Measurements from ENCODE around the gene LVRN.
"Not testable (repeated sequence)": the region's sequence is repeated elsewhere in the genome, so short reads cannot be mapped to it uniquely, and the experiment has no call there.

Gene LVRN, protein sequence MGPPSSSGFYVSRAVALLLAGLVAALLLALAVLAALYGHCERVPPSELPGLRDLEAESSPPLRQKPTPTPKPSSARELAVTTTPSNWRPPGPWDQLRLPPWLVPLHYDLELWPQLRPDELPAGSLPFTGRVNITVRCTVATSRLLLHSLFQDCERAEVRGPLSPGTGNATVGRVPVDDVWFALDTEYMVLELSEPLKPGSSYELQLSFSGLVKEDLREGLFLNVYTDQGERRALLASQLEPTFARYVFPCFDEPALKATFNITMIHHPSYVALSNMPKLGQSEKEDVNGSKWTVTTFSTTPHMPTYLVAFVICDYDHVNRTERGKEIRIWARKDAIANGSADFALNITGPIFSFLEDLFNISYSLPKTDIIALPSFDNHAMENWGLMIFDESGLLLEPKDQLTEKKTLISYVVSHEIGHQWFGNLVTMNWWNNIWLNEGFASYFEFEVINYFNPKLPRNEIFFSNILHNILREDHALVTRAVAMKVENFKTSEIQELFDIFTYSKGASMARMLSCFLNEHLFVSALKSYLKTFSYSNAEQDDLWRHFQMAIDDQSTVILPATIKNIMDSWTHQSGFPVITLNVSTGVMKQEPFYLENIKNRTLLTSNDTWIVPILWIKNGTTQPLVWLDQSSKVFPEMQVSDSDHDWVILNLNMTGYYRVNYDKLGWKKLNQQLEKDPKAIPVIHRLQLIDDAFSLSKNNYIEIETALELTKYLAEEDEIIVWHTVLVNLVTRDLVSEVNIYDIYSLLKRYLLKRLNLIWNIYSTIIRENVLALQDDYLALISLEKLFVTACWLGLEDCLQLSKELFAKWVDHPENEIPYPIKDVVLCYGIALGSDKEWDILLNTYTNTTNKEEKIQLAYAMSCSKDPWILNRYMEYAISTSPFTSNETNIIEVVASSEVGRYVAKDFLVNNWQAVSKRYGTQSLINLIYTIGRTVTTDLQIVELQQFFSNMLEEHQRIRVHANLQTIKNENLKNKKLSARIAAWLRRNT

DNA sequence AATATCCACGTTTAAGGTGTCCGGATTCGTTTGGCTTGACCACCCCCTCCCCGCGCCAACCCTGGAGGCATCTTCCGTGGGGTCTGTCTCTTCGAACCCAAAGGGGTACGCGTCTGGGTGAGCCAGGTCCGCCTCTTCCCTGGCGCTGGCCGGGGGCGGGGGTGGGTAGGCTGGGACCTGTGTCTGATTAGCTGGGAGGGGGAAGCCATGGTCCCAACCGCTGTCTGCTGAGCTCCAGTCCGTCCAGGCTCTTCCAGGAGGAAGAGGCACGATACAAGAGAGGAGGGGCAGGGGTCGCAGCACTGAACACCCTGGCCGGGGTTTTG is at the start of gene LVRN:
Gene LVRN (plus strand): TSS at position 237 of the 326 bp plus-strand sequence. CDS start 143 bp downstream, outside the sequence.
- no peak for DNase-seq (ENCODE audit: low read depth, low spot score)

DNA sequence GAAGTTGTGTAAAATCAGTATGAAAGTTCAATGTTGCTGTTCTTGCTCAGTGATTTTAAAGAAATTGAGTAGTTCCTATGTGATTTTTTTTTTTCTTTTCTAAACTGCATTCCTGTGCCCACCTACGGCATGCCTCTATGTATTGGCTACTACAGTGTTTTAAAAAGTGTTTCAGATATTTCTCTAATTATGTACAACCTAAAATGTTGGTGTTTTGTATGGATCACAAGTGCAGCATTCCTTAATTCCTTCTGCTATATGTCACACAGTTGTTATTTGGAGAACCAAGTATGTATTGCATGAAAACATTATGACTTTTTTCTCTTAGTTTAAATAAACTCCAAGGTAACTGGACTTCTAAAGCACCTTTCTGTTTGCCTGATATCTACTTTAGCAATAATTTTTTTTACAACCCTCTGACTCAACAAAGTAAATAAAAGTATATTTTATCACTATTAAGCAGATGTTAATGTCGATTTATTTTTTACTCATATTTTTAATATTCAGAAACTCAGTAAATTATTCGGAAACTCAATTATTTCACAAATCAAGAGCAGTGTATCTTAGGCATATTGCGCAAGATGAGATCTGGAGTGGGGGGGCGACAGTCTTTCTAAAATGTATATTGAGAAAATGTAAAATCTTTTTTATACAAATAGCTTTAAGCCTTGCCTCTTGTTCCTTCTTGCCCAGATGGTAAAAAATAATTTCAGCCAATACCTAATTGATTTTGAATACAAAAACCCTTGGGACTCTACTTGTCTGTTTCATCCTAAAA is 48.5 kb upstream of the LVRN start:
- not testable (repeated sequence) for DNase-seq (ENCODE audit: low read depth, low spot score)

DNA sequence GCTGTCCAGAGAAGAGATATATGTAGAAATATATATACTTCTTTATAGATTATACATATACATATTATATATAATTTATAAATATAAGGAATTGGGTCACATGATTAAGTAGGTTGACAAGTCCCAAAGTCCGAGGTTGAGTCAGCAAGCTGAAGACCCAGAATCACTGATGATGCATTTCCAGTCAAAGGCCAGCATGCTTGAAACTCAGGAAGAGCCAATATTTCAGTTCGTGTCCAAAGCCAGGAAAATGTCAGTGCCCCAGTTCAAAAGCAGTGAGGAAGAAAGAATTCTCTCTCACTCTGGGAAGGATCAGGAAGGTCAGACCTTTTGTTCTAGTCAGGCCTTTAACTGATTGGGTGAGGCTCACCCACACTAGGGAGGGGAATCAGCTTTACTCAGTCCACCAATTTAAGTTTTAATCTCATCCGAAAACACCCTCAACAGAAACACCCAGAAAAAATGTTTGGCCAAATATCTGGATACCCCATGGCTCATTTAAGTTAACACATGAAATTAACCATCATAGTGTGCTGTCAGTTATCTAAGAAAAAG is 42.0 kb upstream of the LVRN start:
- DNase-seq (ENCODE audit: low read depth, low spot score), result no peak

DNA sequence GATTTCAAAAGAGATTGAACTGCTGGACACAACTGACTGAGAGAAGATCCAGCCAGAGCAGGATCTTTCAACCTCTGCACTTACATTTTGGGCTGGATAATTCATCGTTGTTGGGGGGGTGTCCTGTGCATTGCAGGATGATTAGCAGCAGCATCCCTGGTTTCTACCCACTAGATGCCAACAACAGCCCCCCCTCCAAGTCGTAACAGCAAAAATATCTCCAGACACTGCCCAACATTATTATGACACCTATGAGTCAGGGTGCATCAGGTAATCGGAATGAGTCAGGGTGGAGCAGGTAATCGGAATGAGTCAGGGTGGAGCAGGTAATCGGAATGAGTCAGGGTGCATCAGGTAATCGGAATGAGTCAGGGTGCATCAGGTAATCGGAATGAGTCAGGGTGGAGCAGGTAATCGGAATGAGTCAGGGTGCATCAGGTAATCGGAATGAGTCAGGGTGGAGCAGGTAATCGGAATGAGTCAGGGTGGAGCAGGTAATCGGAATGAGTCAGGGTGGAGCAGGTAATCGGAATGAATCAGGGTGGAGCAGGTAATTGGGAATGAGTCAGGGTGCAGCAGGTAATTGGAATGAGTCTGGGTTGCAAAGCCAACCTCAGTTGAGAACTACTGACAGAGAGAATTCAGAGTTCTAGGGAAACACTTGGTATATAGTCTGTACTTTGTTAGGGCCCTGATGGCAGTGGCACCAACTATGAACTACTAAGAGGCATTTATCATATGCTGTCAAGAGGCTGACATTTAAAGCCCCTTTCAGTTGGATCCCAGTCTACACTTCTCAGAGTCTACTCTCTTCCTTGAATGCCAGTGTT is 33.5 kb upstream of the LVRN start:
- not testable (repeated sequence) for DNase-seq (ENCODE audit: low read depth, low spot score)

DNA sequence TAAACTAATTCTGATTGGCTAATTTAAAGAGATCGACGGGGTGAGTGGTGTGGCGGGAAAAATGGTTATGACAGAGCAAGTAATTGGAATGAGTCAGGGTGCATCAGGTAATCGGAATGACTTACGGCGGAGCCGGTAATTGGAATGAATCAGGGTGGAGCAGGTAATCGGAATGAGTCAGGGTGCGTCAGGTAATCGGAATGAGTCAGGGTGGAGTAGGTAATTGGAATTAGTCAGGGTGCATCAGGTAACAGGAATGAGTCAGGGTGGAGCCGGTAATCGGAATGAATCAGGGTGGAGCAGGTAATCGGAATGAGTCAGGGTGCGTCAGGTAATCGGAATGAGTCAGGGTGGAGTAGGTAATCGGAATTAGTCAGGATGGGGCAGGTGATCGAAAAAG is 32.1 kb upstream of the LVRN start:
- DNase-seq (ENCODE audit: low read depth, low spot score), result not testable (repeated sequence)

DNA sequence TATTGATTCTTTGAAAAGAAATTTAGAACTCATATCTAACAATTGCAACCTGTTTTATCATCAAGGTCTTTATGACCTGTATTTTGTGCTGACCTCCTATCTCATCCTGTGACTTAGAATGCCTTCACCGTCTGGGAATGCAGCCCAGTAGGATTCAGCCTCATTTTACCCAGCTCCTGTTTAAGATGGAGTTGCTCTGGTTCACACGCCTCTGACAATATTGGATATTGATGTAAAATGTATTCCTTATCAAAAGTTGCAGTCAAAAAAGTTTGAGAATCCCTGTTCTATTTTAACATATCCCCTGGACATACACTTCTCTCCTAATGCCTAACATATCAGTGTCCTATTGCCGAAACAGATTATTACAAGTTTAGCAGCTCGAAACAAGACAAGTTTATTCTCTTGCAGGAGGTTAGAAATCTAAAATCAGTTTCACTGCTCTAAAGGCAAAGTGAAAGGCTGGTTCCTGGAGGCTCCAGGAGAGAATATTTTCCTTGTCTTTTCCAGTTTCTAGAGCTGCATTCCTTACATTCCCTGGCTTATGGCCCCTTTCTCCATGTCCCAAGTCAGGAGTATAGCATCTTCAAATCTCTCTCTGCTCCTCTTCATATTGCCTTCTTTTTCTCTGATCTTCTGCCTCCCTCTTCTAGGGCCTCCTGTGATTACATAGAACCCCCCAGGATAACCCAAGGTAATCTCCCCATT is 31.5 kb upstream of the LVRN start:
- DNase-seq (ENCODE audit: low read depth, low spot score), result no peak

DNA sequence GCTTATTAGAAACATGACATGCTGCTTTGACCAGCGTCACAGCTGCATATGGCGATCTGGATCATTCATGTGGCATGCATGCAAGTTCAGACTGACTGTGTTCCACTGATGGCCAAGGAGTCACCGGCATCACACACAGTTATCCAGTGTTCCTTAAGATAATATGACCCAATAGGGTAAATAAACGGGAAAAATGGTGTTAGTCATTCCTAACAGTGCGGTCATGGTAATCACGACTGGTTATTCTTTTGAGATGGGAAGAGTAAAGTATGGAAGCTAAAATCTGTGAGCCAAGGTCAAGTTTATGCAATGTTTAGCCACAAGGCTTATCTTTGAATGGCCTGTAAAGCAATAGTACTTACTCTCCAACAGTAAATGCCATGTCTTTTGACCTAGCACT is 29.3 kb upstream of the LVRN start:
- no peak for DNase-seq (ENCODE audit: low read depth, low spot score)

DNA sequence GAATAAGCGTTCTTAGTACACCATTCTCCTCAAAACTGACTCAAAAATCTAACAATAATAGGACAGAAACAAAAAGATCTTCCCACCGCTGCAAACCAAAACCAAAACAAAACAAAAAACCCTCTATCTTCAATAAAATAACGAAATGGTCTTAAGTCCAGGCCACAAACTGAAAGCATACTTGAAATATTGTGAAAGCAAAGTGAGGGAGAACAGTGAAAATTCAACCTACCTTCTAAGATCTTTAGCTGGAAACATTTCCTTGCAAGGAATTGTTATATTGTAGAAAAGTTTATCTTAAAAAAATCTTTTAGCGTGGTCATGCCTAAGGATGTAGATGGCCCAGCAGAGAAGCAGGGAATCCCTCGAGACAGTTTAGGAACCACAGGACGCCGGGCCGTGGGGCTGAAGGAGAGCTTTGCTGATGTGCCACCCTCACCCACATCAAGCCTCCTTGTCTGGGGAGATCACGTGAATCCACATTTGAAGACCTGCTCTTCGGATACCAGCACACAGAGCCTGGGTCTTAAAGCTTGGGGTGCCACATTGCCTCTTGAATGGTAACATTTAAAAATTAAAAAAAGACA is 27.8 kb upstream of the LVRN start:
- no peak for DNase-seq (ENCODE audit: low read depth, low spot score)

DNA sequence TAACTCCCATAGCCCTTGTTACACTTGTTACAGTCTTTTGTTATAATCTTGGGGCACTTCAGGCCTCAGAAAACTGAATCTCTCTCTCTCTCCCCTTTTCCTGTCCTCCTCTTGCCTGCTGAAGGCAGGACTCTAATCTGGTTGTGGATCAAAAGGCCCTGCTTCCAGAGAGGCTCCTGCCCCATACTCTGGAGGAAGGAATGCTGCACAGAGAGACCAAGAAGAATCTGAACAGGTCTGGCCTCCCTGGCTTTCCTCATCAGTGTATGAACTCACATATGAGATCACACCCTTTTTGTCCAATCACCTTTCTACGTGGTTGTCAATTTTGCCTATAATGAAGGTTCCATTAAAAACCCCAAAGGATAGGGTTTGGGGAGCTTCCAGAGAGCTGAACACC is 26.2 kb upstream of the LVRN start:
- no peak for DNase-seq (ENCODE audit: low read depth, low spot score)

DNA sequence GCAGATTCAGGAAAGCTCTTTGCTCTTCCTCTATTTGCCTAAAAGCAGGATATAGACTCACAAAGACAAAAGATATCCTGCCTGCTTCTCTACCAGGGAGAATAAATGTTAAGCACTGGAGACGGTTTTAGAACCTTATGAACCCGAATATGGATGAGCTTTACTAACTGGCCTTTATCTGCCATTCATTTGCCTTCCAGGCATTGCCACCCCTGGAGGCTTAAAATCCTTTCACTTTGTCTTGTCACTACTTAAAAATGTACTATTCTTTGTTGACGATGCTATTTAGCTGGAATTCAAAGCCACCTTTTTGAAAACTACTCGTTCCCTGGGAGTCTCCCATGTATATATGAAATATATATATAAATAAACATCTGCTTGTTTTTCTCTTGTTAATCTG is 23.2 kb upstream of the LVRN start:
- DNase-seq (ENCODE audit: low read depth, low spot score), result no peak

DNA sequence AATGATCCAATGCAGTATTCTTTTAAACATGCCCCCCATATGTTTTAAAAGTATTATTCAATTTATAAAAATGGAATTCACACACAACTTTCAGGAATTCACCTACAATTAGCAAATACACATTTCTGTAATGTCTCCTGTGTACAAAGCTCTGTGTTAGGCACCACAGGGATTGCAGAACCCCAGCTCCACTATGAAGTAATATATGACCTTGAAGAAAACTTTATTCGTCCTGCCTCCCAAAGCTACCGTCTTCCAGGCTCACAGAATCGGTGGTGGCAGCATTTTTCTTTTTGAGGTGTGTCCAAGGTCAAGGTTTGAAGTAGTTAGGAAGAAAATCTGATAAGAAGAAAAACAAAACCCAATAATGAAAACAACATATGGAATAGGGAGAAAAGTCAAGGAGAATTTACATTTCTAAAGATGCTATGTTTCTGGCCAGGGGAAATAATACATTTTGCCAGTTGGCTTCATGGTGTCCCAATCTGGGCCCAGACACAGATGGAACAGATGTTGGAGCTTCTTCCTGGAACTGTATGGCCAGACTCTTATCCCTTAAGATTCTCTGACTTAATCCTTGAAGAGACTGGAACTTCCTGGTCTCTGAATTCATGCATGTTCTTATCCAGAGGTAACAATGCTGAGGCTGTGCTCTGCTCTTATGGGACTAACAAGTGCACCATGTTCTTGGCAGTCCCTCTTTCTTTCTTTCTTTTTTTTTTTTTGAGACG is 22.0 kb upstream of the LVRN start:
- no peak for DNase-seq (ENCODE audit: low read depth, low spot score)

DNA sequence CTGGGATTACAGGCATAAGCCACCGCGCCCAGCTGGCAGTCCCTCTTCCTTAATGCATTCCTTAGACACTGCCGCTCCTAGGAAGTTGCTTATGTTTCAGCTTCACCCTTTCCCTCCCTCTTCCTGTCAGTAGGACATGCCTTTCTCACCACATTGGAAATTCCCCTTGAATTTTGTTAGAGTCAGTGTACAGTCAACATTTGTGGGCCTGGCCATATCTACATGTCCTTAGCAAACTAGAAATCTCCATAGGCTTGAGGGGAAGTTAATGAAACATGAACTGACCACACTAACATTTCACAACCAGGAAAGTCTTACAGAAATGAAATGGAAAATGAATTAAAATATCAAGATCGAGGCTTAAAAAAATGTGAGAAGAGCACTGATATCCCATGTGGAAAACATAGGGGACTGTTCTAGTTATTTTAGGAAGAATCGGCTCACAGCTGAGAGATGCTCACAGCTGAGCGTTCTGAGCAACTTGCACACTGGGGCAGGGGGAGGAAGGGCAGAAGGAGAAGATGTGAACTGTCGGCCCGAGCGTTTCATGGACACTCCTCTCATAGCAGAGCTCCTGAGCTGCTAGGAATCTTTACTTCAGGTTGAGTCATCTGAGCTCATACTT is 21.1 kb upstream of the LVRN start:
- no peak for DNase-seq (ENCODE audit: low read depth, low spot score)

DNA sequence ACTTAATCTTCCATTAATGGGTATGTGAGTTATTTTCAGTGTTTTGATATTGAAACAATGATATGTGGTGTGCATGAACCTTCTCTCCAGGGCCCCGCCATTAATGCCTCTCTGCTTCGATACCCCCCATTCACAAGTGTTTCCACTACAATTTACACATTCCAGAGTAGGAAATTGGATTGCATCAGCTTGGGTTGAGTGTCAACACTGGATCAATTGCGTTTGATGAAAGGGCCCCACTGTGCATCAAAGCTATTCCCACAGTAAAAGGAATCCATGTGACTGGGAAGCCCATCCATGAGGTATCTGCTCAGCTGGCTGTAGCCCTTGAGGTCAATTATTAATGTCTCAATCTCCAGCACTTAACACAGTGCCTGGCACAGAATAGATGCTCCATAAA is 17.8 kb upstream of the LVRN start:
- DNase-seq (ENCODE audit: low read depth, low spot score), result no peak

DNA sequence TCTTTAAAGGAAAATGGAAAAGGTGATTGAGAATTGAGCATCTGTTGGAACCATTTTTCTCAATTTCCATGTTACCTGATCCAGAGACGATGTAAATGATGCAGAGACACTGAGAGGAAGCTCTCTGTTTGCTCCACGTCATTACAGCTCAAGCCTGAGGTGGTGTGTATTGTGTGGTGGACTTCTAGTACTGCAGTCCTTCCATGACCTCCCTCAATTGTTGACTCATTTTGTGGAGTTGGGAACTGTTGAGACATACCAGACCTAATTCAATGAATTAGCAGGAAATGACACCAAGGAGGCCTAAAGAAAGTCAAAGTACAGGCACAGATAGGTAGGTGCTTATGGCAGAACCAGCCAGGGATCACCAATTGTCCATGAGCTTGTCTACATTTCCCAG is 15.6 kb upstream of the LVRN start:
- DNase-seq (ENCODE audit: low read depth, low spot score), result no peak

DNA sequence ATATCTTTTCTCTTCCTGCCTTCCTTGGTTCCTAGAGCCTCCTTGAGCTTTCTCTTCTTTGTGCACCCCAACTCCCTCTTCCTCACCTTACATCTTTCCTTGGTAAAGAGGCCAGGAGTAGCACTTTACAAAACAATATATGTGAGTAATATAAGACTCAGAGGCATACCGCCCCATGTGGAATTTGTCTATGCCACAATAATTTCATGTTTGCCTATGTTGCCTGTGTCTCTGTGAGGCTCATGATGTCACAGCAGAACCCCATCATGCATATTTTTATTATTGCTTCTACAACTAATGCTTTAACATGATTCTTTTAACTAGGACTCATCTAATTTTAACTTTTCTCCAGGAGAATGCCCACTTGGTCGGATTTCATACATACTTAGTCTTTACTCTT is 15.0 kb upstream of the LVRN start:
- DNase-seq (ENCODE audit: low read depth, low spot score), result no peak

DNA sequence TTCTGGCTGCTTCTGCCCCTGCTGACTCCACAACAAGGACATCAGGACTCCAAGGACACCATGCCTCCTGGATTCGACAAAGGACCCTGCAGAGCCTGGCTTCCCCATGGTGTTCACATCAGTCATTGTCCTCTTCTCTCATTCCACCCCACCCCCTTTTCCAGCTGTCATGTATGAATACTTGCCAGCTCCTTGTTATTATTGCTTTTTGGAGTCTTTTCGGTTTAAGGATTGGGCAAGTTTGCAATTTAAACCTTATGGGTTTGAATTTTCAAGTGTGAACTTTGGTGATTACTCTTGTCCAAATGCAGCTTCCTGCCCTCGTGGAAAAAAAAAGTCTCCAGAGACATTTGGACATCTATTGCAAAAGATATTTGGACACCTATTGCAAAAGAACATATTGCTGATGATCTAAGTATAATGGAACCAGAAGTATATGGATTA is 14.2 kb upstream of the LVRN start:
- no peak for DNase-seq (ENCODE audit: low read depth, low spot score)

DNA sequence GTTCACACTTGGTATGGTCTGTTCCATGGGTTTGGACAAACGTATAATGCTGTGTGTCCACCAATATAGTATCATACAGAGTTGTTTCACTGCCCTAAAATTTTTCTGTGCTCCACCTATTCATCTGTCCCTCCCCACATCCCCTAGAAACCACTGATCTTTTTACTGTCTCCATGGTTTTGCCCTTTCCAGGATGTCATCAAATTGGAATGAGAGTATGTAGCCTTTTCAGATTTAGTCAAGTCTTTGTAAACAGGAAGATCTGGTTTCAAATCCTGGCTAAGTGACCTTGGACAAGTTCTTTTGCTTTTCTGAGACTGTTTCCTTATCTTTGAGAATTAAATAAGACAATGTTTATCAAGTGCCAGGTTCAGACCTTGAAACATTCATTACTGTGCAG is 13.2 kb upstream of the LVRN start:
- DNase-seq (ENCODE audit: low read depth, low spot score), result no peak

DNA sequence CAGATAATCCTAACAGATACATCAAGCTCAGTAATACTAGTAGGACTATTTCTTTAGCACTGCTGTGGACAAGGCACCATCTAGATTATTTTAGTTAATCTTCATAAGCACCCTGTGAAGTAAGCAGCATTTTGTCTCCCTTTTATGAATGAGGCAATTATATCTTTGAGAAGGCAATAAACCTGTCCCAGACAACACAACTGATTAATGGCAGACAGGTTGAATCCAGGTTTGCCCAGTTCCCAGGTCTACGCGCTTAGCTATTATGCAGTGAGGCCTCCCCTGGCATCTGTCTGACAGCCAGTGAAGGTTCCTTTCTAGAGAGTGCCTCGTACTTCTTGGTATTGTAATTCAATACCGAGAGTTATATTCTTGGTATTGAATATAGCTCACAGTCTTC is 9.7 kb upstream of the LVRN start:
- no peak for DNase-seq (ENCODE audit: low read depth, low spot score)

DNA sequence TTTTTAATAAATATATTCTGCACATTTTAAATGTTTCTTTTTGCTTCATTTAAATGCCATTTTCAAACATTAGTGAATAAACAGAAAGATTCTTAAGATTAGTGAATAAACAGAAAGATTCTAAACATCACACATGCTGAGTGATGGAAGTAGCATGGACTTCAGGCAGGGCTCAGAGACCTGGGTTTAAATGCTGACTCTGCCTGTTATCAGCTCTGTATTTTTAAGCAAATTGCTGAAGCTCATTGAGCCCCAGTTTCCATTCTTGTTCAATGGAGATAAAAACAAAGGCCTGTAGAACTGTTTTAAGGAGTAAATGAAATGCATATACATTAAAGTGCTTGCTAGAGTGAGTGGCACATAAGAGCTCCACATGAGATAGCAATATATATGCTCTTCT is 8.1 kb upstream of the LVRN start:
- DNase-seq (ENCODE audit: low read depth, low spot score), result no peak

Data from iPS DF 19.7 (cell line).